ENCODE data around the gene MEIG1.
"Not testable (repeated sequence)": the region's sequence is repeated elsewhere in the genome, so short reads cannot be mapped to it uniquely, and the experiment has no call there.

GRCh38 chr10:14992336-14992735 is 33.1 kb downstream of the MEIG1 start:
- not testable (repeated sequence) for TF ChIP-seq CTCF, POLR2A (IDR thresholded peaks at IDR 0.05)
